Osteocyte (in vitro differentiated cells): ENCODE results near the gene SCP2. TPM values are rescaled to one million over a fixed set of nuclear protein-coding genes. Genes with fewer than 3 reads are reported as not detected.

Source experiments
- DNase-seq: peaks from one replicate; pipeline ENCODE4 v3.0.0; 2021; ENCODE audit warnings: mixed read lengths; ENCODE audit not compliant: unreplicated experiment; ENCODE audit errors: extremely low spot score
- H3K27ac Mint-ChIP-seq: one replicate; pipeline ENCODE4 v1.8.0; 2021; ENCODE audit warnings: mild to moderate bottlenecking, mixed read lengths; ENCODE audit not compliant: unreplicated experiment
- H3K27me3 Mint-ChIP-seq: one replicate; pipeline ENCODE4 v1.8.0; 2021; ENCODE audit warnings: mixed read lengths; ENCODE audit not compliant: unreplicated experiment
- H3K36me3 Mint-ChIP-seq: one replicate; pipeline ENCODE4 v1.8.0; 2021; ENCODE audit warnings: mixed read lengths; ENCODE audit not compliant: unreplicated experiment
- H3K4me1 Mint-ChIP-seq: one replicate; pipeline ENCODE4 v1.8.0; 2021; ENCODE audit warnings: mixed read lengths; ENCODE audit not compliant: unreplicated experiment
- H3K4me3 Mint-ChIP-seq: one replicate; pipeline ENCODE4 v1.8.0; 2021; ENCODE audit warnings: mild to moderate bottlenecking, moderate library complexity, mixed read lengths; ENCODE audit not compliant: unreplicated experiment
- H3K9me3 Mint-ChIP-seq: one replicate; pipeline ENCODE4 v1.8.0; 2021; ENCODE audit warnings: mixed read lengths; ENCODE audit not compliant: unreplicated experiment
- CTCF ChIP-seq: fragments of 200-600 bp; sonication (generic); IDR thresholded peaks from 2 replicates; pipeline ENCODE4 v1.5.0; 2021; ENCODE audit warnings: antibody characterized with exemption, mild to moderate bottlenecking, moderate library complexity
- total RNA-seq: library from RNA; stranded (reverse); gene quantifications from 2 replicates; pipeline ENCODE4 v1.2.1, GENCODE V29; 2021

SCP2 gene
- total RNA-seq, 1 donor from 2014 or later: 84.2 TPM

DNA sequence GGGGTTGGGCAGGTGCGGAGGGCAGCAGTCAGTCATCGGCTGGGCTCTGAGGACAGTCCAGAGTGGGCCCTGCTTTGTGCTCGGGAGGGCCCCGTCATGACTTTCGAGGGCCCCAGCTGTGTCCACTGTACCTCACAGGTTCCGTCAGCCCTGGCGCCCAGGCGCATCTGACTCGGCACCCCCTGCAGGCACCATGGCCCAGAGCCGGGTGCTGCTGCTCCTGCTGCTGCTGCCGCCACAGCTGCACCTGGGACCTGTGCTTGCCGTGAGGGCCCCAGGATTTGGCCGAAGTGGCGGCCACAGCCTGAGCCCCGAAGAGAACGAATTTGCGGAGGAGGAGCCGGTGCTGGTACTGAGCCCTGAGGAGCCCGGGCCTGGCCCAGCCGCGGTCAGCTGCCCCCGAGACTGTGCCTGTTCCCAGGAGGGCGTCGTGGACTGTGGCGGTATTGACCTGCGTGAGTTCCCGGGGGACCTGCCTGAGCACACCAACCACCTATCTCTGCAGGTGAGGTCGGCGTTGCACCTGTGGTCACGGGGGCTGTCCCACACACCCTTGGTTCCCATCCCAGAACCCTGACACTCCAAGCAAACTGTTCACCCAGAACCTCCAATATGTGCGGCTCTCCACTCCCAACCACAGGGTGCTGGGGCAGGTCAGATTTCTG, 142.7 kb downstream of the SCP2 start:
- Mint-ChIP-seq H3K9me3 (no peaks in the 10 kb centered on the region), H3K27ac (no peak overlapping the region), H3K27me3 (no peaks in the 10 kb centered on the region), H3K36me3 (no peaks in the 10 kb centered on the region), H3K4me3 (no peak overlapping the region), H3K4me1 (no peaks in the 10 kb centered on the region)
- TF ChIP-seq CTCF: no peak
- DNase-seq: peak; percentile 83

GRCh38 chr1:53070621-53071020, 143.5 kb downstream of the SCP2 start:
- H3K9me3 Mint-ChIP-seq: no peaks in the 10 kb centered on the region
- no peak overlapping the region for H3K27ac Mint-ChIP-seq
- DNase-seq: peak; percentile 73
- no peak for TF ChIP-seq CTCF
- H3K36me3 Mint-ChIP-seq: no peaks in the 10 kb centered on the region
- no peaks in the 10 kb centered on the region for H3K4me1 Mint-ChIP-seq
- no peaks in the 10 kb centered on the region for H3K27me3 Mint-ChIP-seq
- no peak overlapping the region for H3K4me3 Mint-ChIP-seq

DNA sequence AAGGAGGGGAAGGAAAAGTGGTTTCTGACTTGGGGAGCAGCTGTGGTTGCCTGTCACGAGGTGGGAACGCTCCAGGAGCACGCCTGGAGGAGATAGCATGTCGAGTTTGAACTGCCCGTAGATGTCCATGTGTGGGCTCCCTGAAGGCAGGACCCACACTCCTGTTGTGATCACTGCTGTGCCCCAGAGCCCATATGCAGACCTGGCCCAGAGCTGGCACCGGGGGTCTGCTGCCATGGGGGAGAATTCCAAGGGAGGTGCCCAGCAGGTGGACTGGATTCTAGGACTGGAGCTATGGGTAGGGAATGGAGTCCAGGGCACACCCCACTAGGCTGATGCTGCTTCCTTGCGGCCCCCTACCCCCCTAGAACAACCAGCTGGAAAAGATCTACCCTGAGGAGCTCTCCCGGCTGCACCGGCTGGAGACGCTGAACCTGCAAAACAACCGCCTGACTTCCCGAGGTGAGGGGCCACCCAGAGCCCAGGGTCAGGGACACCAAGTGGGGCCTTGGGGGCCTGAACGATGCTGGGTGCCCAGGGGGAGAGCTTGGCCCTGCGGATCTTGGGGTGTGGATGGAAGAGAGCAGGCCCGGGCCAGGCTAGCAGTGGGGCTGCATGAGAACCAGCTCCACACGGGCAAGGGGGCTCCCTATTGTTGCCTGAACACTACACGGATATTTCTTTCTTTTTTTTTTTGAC, 144.2 kb downstream of the SCP2 start:
- H3K4me1 Mint-ChIP-seq: no peaks in the 10 kb centered on the region
- no peak for TF ChIP-seq CTCF
- no peaks in the 10 kb centered on the region for H3K9me3 Mint-ChIP-seq
- no peak overlapping the region for H3K4me3 Mint-ChIP-seq
- DNase-seq: peak; percentile 81
- H3K27me3 Mint-ChIP-seq: no peaks in the 10 kb centered on the region
- no peaks in the 10 kb centered on the region for H3K36me3 Mint-ChIP-seq
- no peak overlapping the region for H3K27ac Mint-ChIP-seq

GRCh38 chr1:53071915-53072314, 144.8 kb downstream of the SCP2 start:
- Mint-ChIP-seq H3K36me3 (no peaks in the 10 kb centered on the region), H3K9me3 (no peaks in the 10 kb centered on the region), H3K4me3 (no peak overlapping the region), H3K4me1 (no peaks in the 10 kb centered on the region), H3K27ac (no peak overlapping the region), H3K27me3 (no peaks in the 10 kb centered on the region)
- no peak for TF ChIP-seq CTCF
- DNase-seq: no peak

- no peak for TF ChIP-seq CTCF
- Mint-ChIP-seq H3K27me3 (no peaks in the 10 kb centered on the region), H3K4me1 (no peaks in the 10 kb centered on the region), H3K9me3 (no peaks in the 10 kb centered on the region), H3K36me3 (no peaks in the 10 kb centered on the region), H3K27ac (no peak overlapping the region), H3K4me3 (no peak overlapping the region)
- no peak for DNase-seq
Measured at GRCh38 chr1:53073287-53073686, 146.2 kb downstream of the SCP2 start.
